ENCODE data around the gene SRPK2. TPM values are rescaled to one million over a fixed set of nuclear protein-coding genes. Genes with fewer than 3 reads are reported as not detected.

The SRPK2 gene
- total and polyA plus RNA-seq, 2 of the 13 experiments (the other 11 are each of a cell fraction or from before 2014, with no cell fraction given): 10.1 to 22.3 TPM

GRCh38 chr7:105245398-105246114 lies 143.2 kb downstream of the SRPK2 start (continued):
- TF ChIP-seq TFAP4 (IDR thresholded peaks at IDR 0.05; ENCODE audit: borderline replicate concordance, low read depth): peak; percentile 57; the same call in 1 of the 2 replicates
- 0 out of 2 replicates have a peak, but pooled peaks have one; percentile 26 for TF ChIP-seq POGZ (CRISPR knock-in tag; IDR thresholded peaks at IDR 0.05)
- TF ChIP-seq HDAC1 (CRISPR knock-in tag; IDR thresholded peaks at IDR 0.05): no peak
- peak; percentile 73 for TF ChIP-seq HNF4A (CRISPR knock-in tag; IDR thresholded peaks at IDR 0.05)
- no peak for TF ChIP-seq CERS6 (CRISPR knock-in tag; IDR thresholded peaks at IDR 0.05)
- TF ChIP-seq ZNF576 (CRISPR knock-in tag; IDR thresholded peaks at IDR 0.05): no peak
- TF ChIP-seq KLF16 (CRISPR knock-in tag; IDR thresholded peaks at IDR 0.05): no peak
- peak; percentile 78 for TF ChIP-seq SALL1 (CRISPR knock-in tag; IDR thresholded peaks at IDR 0.05)
- 0 out of 4 replicates have a peak, but pooled peaks of 1 of the 2 experiments have one; percentile 30 for TF ChIP-seq NR2F1 (CRISPR knock-in tag; IDR thresholded peaks at IDR 0.05)
- peak; percentile 59 for TF ChIP-seq GATAD2A (CRISPR knock-in tag; IDR thresholded peaks at IDR 0.05)
- TF ChIP-seq ARID4A (CRISPR knock-in tag; IDR thresholded peaks at IDR 0.05; ENCODE audit: borderline replicate concordance): peak; percentile 26; the same call in 1 of the 2 replicates

Data from HepG2 (cell line).